ENCODE results near the gene SHROOM3. TPM values are rescaled to one million over a fixed set of nuclear protein-coding genes. Genes with fewer than 3 reads are reported as not detected.
A peak's percentile ranks its signal among the peaks of the same experiment; 100 is the strongest.
"Not testable (repeated sequence)": the region's sequence is repeated elsewhere in the genome, so short reads cannot be mapped to it uniquely, and the experiment has no call there.

The SHROOM3 gene
- not detected in 2 replicates for total RNA-seq

DNA sequence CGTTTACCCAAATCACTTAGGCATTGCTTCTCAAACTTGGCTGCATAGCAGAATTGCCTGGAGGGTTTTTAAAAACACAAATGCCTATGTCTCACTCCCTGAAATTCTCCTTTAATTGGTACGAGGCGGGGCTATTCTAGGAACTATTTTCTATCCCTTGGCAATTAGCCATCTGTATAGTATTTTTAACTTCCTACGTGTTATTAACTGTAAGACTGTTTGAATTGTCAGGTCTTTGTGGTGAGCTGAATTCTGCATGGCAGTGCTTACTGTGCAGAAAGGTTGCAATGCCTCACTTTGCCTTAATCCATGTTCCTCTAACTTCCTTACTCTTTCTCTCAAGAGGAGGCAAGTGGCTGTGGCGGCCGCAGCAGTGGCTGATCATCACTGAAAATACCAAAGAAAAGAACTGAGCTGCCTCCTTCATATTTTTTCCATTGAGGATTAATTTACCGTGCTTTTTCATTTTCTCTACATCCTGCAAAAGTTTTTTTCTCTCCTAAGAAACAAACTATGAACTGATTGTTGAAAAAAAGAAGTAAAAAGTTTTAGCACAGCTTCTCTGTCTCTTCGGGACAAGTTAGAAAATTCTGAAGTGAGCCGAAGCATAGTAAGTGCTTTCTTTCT is at the start of gene SHROOM3:
Gene SHROOM3 (plus strand): TSS at position 329 of the 627 bp plus-strand sequence. CDS start 824 bp downstream, outside the sequence.
- Mint-ChIP-seq H3K36me3 (ENCODE audit: low read depth) (no peaks in the 10 kb centered on the region), H3K27ac (no peak within 1 kb of the TSS), H3K9me3 (no peaks in the 10 kb centered on the region), H3K4me1 (ENCODE audit: low read depth) (no peaks in the 10 kb centered on the region), H3K4me3 (ENCODE audit: low read depth) (no peak within 1 kb of the TSS), H3K27me3 (ENCODE audit: low read depth) (peaks cover 34% of the 10 kb centered on the region)
- intact Hi-C loops (cut with micrococcal nuclease) = loop anchor here (5.0 to 10.0 kb wide), 2 partner anchors 322 to 610 kb away; no protein-coding TSS in a partner anchor
- DNase-seq (ENCODE audit: low spot score) = no peak

DNA sequence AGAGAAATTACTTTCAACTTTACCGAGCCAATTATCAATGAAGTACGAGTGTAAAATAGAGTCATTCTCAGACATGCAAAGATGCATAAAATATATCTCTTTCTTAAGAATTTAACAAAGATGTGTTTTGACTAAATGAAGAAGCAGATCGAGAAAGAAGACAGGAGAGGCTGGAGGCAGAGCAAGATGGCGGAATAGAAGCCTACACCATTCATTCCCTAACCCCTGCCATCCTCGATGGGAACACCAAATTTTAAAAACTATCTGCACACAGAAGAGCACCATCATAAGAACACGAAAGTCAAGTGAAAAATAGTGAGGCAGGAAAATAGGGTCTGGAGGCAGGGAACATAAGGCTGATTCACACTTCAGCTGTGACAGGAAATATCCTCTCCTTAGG is 49.1 kb upstream of the SHROOM3 start:
- Mint-ChIP-seq H3K9me3 (peaks cover 6% of the 10 kb centered on the region), H3K27ac (no peak overlapping the region), H3K4me3 (ENCODE audit: low read depth) (no peak overlapping the region), H3K4me1 (ENCODE audit: low read depth) (no peaks in the 10 kb centered on the region), H3K36me3 (ENCODE audit: low read depth) (no peaks in the 10 kb centered on the region), H3K27me3 (ENCODE audit: low read depth) (peaks cover 20% of the 10 kb centered on the region)
- DNase-seq (ENCODE audit: low spot score) = no peak
- intact Hi-C loops (cut with micrococcal nuclease) = no loop called here

DNA sequence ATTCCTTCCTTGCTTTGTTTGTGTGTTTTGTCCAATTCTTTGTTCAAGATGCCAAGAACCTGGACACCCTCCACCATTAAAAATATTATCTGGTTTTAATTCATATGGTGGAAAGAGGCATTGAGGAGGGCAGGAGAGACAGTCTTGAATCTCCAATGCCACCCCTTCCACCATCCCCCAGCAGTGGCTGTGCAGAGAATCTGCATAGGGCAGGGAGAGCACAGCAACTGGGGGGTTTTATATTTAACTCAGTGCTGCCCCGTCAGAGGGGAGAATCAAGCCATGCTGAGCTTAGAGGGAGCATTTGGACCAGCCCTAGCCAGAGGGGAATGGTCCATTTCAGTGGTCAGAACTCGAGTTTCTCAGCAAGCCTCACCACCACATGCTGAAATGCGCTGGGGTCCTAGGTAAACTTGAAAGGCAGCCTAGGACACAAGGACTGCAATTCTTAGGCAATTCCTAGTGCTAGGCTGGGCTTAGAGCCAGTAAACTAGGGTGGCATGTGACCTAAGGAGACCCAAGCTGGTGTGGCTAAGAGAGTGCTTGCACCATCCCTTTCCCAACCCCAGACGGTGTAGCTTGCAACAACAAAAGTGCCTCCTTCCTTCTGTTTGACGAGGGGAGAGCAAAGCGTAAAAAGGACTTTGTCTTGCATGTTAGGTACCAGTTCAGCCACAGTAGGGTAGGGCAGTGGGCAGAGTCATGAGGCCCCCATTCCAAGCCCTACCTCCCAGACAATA is 48.3 kb upstream of the SHROOM3 start:
- peaks cover 6% of the 10 kb centered on the region for H3K9me3 Mint-ChIP-seq
- peaks cover 27% of the 10 kb centered on the region for H3K27me3 Mint-ChIP-seq (ENCODE audit: low read depth)
- intact Hi-C loops (cut with micrococcal nuclease) = no loop called here
- H3K36me3 Mint-ChIP-seq (ENCODE audit: low read depth) = no peaks in the 10 kb centered on the region
- no peak for DNase-seq (ENCODE audit: low spot score)
- no peak overlapping the region for H3K27ac Mint-ChIP-seq
- no peaks in the 10 kb centered on the region for H3K4me1 Mint-ChIP-seq (ENCODE audit: low read depth)
- no peak overlapping the region for H3K4me3 Mint-ChIP-seq (ENCODE audit: low read depth)

DNA sequence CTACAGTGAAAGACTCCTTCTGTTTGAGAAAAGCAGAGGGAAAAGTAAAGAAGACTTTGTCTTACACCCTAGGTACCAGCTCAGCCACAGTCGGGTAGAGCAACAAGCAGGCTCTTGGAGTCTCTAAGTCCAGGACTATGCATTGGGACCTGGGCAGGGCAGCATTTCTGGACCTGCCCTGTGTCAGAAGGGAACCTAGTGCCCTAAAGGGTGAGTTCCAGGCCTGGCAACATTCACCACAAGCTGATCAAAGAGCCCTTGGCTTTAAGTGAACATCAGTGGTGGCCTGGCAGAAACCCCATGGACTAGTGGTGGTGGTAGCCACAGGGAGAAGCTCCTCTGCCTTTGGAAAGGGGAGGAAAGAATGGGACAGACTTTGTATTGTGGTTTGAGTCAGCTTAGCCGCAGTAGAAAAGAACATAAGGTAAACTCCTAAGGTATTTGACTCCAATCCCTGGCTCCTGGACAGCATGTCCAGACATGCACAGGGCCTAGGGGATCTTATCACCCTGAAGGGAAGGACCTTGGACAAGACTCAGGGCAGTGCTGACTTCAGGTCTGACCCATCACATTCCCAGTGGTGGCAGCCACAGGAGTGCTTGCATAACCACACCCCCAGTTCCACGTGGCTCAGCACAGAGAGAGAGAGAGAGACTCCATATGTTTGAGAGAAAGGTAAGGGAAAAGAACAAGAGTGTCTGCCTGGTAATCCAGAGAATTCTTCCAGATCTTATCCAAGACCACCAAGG is 46.7 kb upstream of the SHROOM3 start:
- Mint-ChIP-seq H3K27ac (no peak overlapping the region), H3K4me3 (ENCODE audit: low read depth) (no peak overlapping the region), H3K27me3 (ENCODE audit: low read depth) (peaks cover 32% of the 10 kb centered on the region), H3K4me1 (ENCODE audit: low read depth) (no peaks in the 10 kb centered on the region), H3K9me3 (peaks cover 6% of the 10 kb centered on the region), H3K36me3 (ENCODE audit: low read depth) (no peaks in the 10 kb centered on the region)
- intact Hi-C loops (cut with micrococcal nuclease) = no loop called here
- DNase-seq (ENCODE audit: low spot score) = no peak

DNA sequence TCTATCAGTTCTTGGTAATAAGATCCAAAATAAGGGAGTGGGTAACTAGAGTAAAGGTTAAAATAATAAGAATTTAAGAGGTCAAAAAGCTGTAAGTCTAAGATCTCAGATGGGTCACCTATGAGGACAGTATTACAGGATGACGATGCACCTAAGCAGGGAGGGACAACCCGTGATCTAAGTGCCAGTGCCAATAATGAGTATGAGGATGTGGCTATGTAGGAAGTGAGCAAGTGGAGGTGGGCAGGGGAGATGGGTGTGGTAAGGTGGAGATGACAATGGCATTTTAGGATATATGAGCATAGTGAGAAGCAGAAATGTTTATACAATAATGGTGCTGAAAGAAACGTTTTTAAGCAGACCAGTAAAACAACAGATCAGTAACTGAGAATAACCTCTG is 33.4 kb upstream of the SHROOM3 start:
- no peak for DNase-seq (ENCODE audit: low spot score)
- no peak overlapping the region for H3K4me3 Mint-ChIP-seq (ENCODE audit: low read depth)
- no peaks in the 10 kb centered on the region for H3K9me3 Mint-ChIP-seq
- H3K4me1 Mint-ChIP-seq (ENCODE audit: low read depth) = no peaks in the 10 kb centered on the region
- intact Hi-C loops (cut with micrococcal nuclease) = no loop called here
- H3K36me3 Mint-ChIP-seq (ENCODE audit: low read depth) = no peaks in the 10 kb centered on the region
- no peak overlapping the region for H3K27ac Mint-ChIP-seq
- peaks cover 24% of the 10 kb centered on the region for H3K27me3 Mint-ChIP-seq (ENCODE audit: low read depth)

DNA sequence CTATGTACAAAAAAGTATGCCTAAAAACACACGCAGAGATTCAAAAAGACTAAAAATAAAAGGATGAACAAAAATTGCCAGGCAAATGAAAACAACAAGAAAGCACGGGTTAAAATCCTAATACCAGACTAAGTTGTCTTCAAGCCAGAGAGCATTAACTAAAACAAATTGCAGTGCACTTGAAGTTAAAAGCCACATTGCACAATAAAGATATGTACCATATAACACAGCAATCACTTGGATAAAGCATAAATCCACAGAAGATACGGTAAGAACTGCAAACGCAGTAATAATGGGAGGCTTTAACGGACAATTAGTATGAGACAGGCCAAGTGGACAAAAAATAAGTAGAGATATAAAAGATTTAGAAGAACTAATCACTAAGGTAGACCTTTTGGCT is 28.9 kb upstream of the SHROOM3 start:
- intact Hi-C loops (cut with micrococcal nuclease) = no loop called here
- no peak overlapping the region for H3K4me3 Mint-ChIP-seq (ENCODE audit: low read depth)
- no peaks in the 10 kb centered on the region for H3K4me1 Mint-ChIP-seq (ENCODE audit: low read depth)
- DNase-seq (ENCODE audit: low spot score) = no peak
- H3K27me3 Mint-ChIP-seq (ENCODE audit: low read depth) = peaks cover 28% of the 10 kb centered on the region
- no peaks in the 10 kb centered on the region for H3K36me3 Mint-ChIP-seq (ENCODE audit: low read depth)
- no peak overlapping the region for H3K27ac Mint-ChIP-seq
- H3K9me3 Mint-ChIP-seq = no peaks in the 10 kb centered on the region

DNA sequence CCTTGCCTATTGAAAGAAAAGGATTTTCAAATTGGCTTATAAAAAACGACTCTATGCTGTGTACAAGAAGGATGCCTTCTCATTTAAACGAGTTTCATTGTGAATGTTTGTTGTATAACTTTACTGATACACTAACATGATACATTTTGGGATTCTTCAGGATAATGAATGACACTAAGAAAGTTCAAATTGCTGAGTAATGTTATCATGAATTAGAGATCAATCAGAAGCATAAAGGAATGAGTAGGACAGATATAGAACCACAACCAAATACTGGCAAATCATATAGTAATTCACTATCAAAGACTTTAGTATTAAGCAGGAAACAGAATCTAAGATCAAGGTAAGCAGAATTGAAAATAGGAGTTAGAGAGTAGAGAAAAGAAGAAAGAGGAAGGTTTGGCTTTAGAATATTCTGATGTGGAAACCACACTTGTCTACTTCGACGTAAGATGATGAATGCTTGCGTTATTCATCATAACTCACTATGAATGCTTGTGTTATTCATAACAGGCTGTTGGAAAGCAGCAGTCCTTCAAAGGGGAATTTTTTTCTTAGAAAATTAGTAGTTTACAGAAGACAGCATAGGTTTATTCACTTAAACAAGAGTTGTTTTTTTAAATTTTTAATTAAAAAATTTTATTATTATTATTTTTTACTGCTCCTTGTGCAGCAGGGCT is 27.4 kb upstream of the SHROOM3 start:
- intact Hi-C loops (cut with micrococcal nuclease) = no loop called here
- H3K36me3 Mint-ChIP-seq (ENCODE audit: low read depth) = no peaks in the 10 kb centered on the region

DNA sequence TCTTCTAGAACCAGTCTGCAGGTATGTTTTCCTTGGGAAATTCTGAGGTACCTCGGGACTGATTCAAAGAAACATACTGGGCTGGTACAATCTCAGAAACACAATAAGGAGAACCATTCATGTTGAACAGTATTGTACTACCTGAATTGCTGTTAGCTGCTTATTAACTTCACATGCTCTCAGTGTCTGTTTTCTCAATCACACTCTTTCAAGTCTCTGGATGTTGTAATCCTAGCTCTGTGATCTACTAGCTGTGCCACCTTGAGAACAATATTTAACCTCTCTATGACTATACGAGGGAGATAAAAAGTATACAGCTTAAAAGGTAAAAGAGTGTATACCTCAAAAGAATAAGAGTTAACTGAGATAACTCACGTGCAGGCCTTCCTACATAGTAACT is 24.4 kb upstream of the SHROOM3 start:
- Mint-ChIP-seq H3K27me3 (ENCODE audit: low read depth) (peaks cover 12% of the 10 kb centered on the region), H3K9me3 (no peaks in the 10 kb centered on the region), H3K4me1 (ENCODE audit: low read depth) (no peaks in the 10 kb centered on the region), H3K36me3 (ENCODE audit: low read depth) (no peaks in the 10 kb centered on the region), H3K4me3 (ENCODE audit: low read depth) (no peak overlapping the region), H3K27ac (no peak overlapping the region)
- intact Hi-C loops (cut with micrococcal nuclease) = no loop called here
- DNase-seq (ENCODE audit: low spot score) = no peak

More for the DNA sequence above, 27.4 kb upstream of the SHROOM3 start:
- no peak for DNase-seq (ENCODE audit: low spot score)
- peaks cover 27% of the 10 kb centered on the region for H3K27me3 Mint-ChIP-seq (ENCODE audit: low read depth)
- no peaks in the 10 kb centered on the region for H3K4me1 Mint-ChIP-seq (ENCODE audit: low read depth)
- H3K9me3 Mint-ChIP-seq = no peaks in the 10 kb centered on the region
- no peak overlapping the region for H3K4me3 Mint-ChIP-seq (ENCODE audit: low read depth)
- no peak overlapping the region for H3K27ac Mint-ChIP-seq

DNA sequence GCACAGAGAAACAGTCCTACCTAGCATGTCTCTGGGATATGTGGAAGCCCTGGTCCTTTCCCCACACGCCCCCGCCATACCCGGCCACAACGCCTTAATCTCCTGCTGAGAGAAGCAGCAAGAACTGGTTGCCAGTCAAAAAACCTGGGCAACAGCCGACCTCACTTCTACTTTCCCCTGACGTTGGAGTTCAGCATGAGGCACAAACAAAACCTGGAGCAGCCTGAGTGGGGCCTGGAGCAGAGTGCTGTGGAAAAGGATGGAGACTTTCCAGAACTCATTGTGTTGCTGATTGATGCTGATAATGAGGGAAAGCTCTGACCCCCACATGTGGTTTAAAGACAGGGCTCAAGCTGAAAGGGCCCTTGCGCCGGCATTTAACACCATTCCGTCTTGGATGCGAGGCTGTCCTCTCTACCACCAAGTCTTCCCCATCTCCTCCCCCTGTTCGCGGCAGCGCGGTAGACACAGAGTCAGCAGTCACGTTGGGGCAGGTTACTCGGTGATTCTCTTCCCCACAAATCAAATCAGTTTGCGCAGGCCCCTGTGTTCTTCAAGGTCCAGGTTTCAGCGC is 14.8 kb upstream of the SHROOM3 start:
- no peak for DNase-seq (ENCODE audit: low spot score)
- Mint-ChIP-seq H3K4me1 (ENCODE audit: low read depth) (peaks cover 5% of the 10 kb centered on the region), H3K9me3 (no peaks in the 10 kb centered on the region), H3K4me3 (ENCODE audit: low read depth) (no peak overlapping the region), H3K27ac (no peak overlapping the region), H3K36me3 (ENCODE audit: low read depth) (no peaks in the 10 kb centered on the region), H3K27me3 (ENCODE audit: low read depth) (peaks cover 20% of the 10 kb centered on the region)
- intact Hi-C loops (cut with micrococcal nuclease) = no loop called here

DNA sequence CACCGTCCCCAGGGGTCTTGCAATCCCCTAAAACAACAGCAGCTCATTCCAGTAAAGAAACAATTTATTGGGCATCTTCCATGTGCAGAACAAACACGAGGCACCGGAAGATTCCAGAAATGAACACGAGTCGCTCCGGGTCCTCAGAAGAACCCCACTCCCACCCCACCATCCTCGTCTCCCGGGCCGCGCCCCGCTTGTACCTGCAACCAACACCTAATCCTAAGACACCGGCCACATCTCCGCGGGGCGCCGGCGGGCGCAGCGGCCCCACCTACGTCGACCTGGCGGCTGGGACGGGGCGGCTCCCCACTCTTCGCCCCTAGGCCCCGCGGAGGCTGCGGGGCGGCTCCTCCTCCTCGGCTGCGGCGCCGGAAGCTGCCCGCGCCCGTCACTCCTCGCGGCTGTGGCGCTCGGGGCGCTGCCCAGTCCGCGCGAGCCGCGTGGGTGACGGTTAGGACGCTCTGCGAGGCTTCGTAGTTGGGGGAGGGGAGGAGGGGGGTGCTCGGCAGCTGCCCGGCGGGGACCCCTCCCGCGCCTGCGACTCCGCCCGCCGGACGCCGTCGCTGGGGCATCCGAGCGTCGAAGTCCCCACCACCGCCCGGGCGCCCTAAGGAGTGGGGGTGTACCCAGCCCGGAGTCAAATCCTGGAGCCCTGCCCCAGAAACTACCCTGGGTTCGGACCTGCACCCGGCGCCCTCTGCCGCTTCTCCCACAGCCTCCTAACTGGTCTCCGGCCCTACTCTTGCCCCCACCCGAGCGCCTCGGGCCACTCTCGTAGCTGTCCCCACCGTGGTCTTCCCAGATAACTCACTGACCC is 14.1 kb upstream of the SHROOM3 start, which contains the start of gene CCDC158:
Gene CCDC158 (minus strand): TSS at position 380 of the 820 bp plus-strand sequence. CDS start 17,934 bp downstream, outside the sequence.
- no peak within 1 kb of the TSS for H3K27ac Mint-ChIP-seq
- H3K4me1 Mint-ChIP-seq (ENCODE audit: low read depth) = peaks cover 5% of the 10 kb centered on the region
- DNase-seq (ENCODE audit: low spot score) = no peak
- H3K4me3 Mint-ChIP-seq (ENCODE audit: low read depth) = peak within 1 kb of the TSS; percentile 57
- H3K27me3 Mint-ChIP-seq (ENCODE audit: low read depth) = peaks cover 24% of the 10 kb centered on the region
- H3K9me3 Mint-ChIP-seq = no peaks in the 10 kb centered on the region
- intact Hi-C loops (cut with micrococcal nuclease) = no loop called here
- no peaks in the 10 kb centered on the region for H3K36me3 Mint-ChIP-seq (ENCODE audit: low read depth)

DNA sequence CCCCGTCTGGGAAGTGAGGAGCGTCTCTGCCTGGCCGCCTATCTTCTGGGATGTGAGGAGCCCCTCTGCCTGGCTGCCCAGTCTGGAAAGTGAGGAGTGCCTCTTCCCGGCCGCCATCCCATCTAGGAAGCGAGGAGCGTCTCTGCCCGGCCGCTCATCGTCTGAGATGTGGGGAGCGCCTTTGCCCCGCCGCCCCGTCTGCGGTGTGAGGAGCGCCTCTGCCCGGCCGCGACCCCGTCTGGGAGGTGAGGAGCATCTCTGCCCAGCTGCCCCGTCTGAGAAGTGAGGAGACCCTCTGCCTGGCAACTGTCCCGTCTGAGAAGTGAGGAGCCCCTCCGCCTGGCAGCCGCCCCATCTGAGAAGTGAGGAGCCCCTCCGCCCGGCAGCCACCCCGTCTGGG is 11.9 kb upstream of the SHROOM3 start:
- H3K27ac Mint-ChIP-seq; DNase-seq (ENCODE audit: low spot score); H3K4me1 Mint-ChIP-seq (ENCODE audit: low read depth); H3K4me3 Mint-ChIP-seq (ENCODE audit: low read depth); intact Hi-C loops (cut with micrococcal nuclease); H3K36me3 Mint-ChIP-seq (ENCODE audit: low read depth); H3K9me3 Mint-ChIP-seq: not testable (repeated sequence)
- peaks cover 28% of the 10 kb centered on the region for H3K27me3 Mint-ChIP-seq (ENCODE audit: low read depth)

DNA sequence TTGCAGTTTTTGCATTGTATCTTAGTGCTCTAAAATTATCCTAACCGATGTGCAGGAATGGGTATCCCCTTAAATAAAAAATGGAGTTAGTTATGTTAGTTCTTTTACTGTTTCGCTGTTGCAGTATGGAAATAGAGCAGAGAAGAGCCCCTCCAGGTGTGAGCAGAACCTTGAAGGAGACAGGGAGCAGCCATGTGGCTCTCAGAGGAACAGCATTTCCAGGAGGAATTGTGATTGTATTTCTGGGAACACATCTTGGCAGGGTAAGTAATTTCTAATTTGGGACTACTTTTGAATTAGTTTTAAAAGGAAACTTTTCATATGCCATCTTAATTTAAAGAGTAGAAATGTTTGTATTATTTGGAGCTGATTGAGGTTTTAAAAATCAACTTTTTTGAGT is 8.8 kb upstream of the SHROOM3 start:
- H3K9me3 Mint-ChIP-seq = no peaks in the 10 kb centered on the region
- peaks cover 3% of the 10 kb centered on the region for H3K4me1 Mint-ChIP-seq (ENCODE audit: low read depth)
- no peak for DNase-seq (ENCODE audit: low spot score)
- no peak overlapping the region for H3K27ac Mint-ChIP-seq
- H3K36me3 Mint-ChIP-seq (ENCODE audit: low read depth) = no peaks in the 10 kb centered on the region
- intact Hi-C loops (cut with micrococcal nuclease) = no loop called here
- no peak overlapping the region for H3K4me3 Mint-ChIP-seq (ENCODE audit: low read depth)
- peaks cover 19% of the 10 kb centered on the region for H3K27me3 Mint-ChIP-seq (ENCODE audit: low read depth)
